RWPE1 (cell line): ENCODE results near the gene RAB10.
A peak's percentile ranks its signal among the peaks of the same experiment; 100 is the strongest.

Experiments used
- CTCF ChIA-PET: fragments of 350-600 bp; sonication (Branson Sonifier 250); formaldehyde crosslinking; extraction: SDS; loops from one replicate; lab custom pipeline; 2021; lab: Yijun Ruan, JAX
- POLR2A ChIA-PET: fragments of 400-600 bp; formaldehyde crosslinking; extraction: SDS; loops from one replicate; lab custom pipeline; 2020; ENCODE audit warnings: antibody characterized with exemption; ENCODE audit not compliant: low non-redundant PET; lab: Yijun Ruan, JAX
- DNase-seq: peaks from one replicate; pipeline ENCODE4 v3.0.0; 2012; ENCODE audit warnings: low spot score
- H3K27ac ChIP-seq: fragments of 450-650 bp; 2 replicates; pipeline ENCODE4 v1.5.1; 2017
- TF ChIP-seq, protein P1 (sequence below): fragments of 450-650 bp; conservative IDR thresholded peaks from 2 replicates; pipeline ENCODE4 v1.5.1; 2017; ENCODE audit warnings: low read depth, mild to moderate bottlenecking

Gene RAB10

DNA sequence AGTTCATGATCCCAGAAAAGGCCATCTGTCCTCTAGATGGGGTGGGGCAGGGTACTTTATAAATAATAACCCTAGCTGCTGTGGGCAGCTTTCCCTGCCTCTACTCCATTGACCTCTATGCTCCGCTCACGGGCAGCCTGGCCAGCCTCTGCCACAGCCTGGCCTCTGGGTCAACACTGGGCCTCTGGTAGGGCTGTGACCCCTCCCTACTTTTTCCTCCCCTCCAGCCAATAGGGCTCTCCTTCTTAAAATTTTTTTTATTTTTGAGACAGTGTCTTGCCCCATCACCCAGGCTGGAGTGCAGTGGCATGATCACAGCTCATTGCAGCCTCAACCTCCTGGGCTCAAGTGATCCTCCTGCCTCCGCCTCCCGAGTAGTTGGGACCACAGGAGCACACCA lies 134.9 kb downstream of the RAB10 start:
- CTCF ChIA-PET: interaction anchor here (0.5 to 0.7 kb wide), 2 partner anchors 665 to 934 kb away, joined by 3 read pairs; no protein-coding TSS in a partner anchor
- DNase-seq: no peak
- TF ChIP-seq, protein P1, sequence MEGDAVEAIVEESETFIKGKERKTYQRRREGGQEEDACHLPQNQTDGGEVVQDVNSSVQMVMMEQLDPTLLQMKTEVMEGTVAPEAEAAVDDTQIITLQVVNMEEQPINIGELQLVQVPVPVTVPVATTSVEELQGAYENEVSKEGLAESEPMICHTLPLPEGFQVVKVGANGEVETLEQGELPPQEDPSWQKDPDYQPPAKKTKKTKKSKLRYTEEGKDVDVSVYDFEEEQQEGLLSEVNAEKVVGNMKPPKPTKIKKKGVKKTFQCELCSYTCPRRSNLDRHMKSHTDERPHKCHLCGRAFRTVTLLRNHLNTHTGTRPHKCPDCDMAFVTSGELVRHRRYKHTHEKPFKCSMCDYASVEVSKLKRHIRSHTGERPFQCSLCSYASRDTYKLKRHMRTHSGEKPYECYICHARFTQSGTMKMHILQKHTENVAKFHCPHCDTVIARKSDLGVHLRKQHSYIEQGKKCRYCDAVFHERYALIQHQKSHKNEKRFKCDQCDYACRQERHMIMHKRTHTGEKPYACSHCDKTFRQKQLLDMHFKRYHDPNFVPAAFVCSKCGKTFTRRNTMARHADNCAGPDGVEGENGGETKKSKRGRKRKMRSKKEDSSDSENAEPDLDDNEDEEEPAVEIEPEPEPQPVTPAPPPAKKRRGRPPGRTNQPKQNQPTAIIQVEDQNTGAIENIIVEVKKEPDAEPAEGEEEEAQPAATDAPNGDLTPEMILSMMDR: no peak
- POLR2A ChIA-PET: no interaction called here
- no peak overlapping the region for H3K27ac ChIP-seq

DNA sequence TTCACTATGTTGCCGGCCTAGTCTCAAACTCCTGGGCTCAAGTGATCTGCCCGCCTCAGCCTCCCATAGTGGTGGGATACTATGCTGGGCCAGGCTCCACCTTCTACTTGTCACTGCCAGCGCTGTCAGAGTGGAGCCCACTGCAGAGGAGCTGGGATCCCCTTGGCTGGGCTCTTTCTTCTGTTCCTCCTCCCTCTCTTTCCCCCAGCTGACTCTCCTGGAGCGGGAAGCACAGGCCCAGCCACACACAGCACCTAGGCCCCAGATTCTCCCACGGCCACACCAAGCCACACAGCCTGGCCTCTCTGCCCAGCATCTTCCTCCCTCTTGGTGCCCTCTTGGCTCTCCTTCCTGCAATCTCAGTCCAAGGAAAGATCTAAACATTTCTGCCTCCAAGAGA lies 135.3 kb downstream of the RAB10 start:
- TF ChIP-seq, protein P1: no peak
- no peak overlapping the region for H3K27ac ChIP-seq
- no peak for DNase-seq
- POLR2A ChIA-PET: no interaction called here
- CTCF ChIA-PET: interaction anchor here (0.7 kb wide), 2 partner anchors 22 to 934 kb away, joined by 3 read pairs; no protein-coding TSS in a partner anchor

DNA sequence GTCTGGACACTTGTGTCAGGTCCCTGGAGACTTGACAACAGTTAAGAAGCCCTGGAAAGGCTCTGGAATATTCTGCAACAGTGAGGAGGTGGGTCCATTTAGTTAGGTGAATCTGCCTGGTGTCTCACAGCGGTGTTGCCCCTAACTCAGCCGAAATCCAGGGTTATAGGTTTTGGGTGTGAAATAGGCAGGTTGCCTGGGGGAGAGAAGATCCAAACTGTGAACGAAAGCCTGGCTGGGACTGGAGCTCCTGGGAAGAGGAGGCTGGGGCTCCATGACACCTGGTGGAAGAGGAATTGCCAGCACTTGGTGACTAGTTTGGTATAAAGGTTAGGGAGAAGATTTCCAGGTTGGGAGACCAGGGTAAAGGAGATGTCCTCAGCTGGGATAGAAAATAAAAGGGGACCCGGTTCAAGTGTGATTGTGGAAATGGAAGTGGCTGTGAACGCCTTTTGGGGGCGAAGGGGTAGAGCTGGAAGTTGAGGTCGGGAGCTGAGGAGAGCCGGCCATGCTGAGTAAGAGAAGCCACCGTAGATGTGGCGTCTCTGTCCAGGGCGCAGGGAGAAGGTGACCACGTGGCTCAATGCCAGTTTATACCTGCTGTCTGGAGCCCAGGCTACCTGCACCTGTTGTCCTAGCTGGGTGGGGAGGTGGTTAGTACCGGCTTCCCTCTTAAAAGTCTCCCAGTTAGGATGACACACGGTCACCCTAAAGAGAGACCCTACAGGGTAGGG lies 136.0 kb downstream of the RAB10 start:
- no peak for DNase-seq
- ChIA-PET CTCF (interaction anchor here (0.7 kb wide), 2 partner anchors 23 to 933 kb away, joined by 3 read pairs; no protein-coding TSS in a partner anchor), POLR2A (interaction anchor here (0.5 kb wide), 1 partner anchor 229 kb away, joined by 5 read pairs; no protein-coding TSS in a partner anchor)
- TF ChIP-seq, protein P1: no peak
- no peak overlapping the region for H3K27ac ChIP-seq

DNA sequence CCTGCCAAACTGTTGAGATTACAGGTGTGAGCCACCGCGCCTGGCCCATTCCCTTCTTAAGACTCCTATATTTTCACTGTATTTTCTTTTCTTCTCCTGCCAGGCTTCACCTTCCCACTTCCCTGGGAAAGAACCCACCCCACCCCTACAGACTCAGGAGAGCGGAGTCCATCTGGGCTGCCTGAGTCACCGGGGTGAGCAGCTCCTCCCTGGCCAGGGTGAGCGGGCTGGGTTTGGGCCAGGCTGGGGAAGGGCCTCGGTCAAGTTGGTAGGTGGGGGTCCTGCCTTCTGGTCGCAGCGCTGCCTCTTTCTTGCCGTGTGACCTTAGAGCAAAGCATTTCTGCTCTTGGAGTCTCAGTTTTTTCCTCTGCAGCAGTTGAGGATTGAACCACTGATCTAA lies 136.9 kb downstream of the RAB10 start:
- ChIA-PET CTCF (interaction anchor here (0.7 to 0.8 kb wide), 2 partner anchors 34 to 129 kb away, joined by 3 to 4 read pairs; no protein-coding TSS in a partner anchor), POLR2A (no interaction called here)
- 0 out of 2 replicates have a peak overlapping the region, but pooled peaks have one; percentile 13 for H3K27ac ChIP-seq
- TF ChIP-seq, protein P1: no peak
- DNase-seq: no peak

DNA sequence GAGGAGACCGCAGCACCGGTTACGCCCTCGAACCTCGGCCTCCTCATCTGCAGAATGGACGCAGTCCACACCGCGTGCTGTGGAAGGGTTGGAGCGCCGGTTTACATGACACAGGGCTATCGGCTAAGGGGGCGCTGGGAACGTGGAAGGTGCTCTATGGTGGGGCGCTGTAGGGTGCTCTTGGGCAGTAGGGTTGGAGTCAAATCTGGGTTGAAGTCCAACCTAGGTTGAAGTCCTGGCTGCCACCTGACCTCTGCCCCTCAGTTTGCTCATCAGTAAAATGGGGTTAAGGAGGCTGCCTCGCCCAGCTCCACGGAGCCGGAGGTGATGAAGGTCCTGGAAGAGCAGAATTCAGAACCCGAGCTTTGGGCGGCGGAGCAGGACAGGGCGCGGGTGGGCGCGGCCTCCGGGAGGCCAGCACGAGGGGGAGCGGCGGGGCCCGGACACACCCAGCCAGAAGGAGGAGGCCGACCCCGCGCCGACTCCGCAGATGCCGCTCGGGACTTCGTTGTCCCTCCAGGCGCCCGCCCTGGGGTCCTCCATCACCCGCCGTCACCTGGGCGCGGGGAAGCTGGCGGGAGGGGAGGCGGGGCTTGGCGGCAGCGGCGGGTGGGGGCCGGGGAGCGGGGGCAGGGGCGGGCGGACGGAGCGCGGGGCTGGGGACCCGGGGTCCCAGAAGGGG lies 138.4 kb downstream of the RAB10 start:
- DNase-seq: no peak
- H3K27ac ChIP-seq: no peak overlapping the region
- POLR2A ChIA-PET: no interaction called here
- CTCF ChIA-PET: interaction anchor here (0.6 to 1.4 kb wide), 2 partner anchors 12 to 267 kb away, joined by 3 to 5 read pairs; no protein-coding TSS in a partner anchor
- TF ChIP-seq, protein P1: no peak
